Measurements from ENCODE around the gene KDM8.
A peak's percentile ranks its signal among the peaks of the same experiment; 100 is the strongest.

Gene KDM8

GRCh38 chr16:27215660-27216059 is 12.3 kb downstream of the KDM8 start:
- no peak for DNase-seq (ENCODE audit: low read depth, low spot score)

- no peak for DNase-seq (ENCODE audit: low read depth, low spot score)
These were observed 13.1 kb downstream of the KDM8 start for GRCh38 chr16:27216297-27216885.

- DNase-seq (ENCODE audit: low read depth, low spot score): peak; percentile 90
These were observed 13.9 kb downstream of the KDM8 start for GRCh38 chr16:27217256-27217655.

GRCh38 chr16:27218756-27219155 is 15.4 kb downstream of the KDM8 start:
- DNase-seq (ENCODE audit: low read depth, low spot score): no peak

GRCh38 chr16:27219161-27219560 is 15.8 kb downstream of the KDM8 start:
- DNase-seq (ENCODE audit: low read depth, low spot score): no peak

- DNase-seq (ENCODE audit: low read depth, low spot score): no peak
These were observed 16.8 kb downstream of the KDM8 start for GRCh38 chr16:27220120-27220519.

GRCh38 chr16:27220527-27220926 is 17.2 kb downstream of the KDM8 start:
- no peak for DNase-seq (ENCODE audit: low read depth, low spot score)

GRCh38 chr16:27220991-27221390 is 17.7 kb downstream of the KDM8 start:
- no peak for DNase-seq (ENCODE audit: low read depth, low spot score)

GRCh38 chr16:27221576-27222248 is 18.4 kb downstream of the KDM8 start:
- DNase-seq (ENCODE audit: low read depth, low spot score): no peak

GRCh38 chr16:27222249-27223225 is 19.2 kb downstream of the KDM8 start:
- peak; percentile 53 for DNase-seq (ENCODE audit: low read depth, low spot score)

GRCh38 chr16:27223226-27223610 is 19.9 kb downstream of the KDM8 start:
- DNase-seq (ENCODE audit: low read depth, low spot score): no peak

- no peak for DNase-seq (ENCODE audit: low read depth, low spot score)
These were observed 20.4 kb downstream of the KDM8 start for GRCh38 chr16:27223701-27224100.

- no peak for DNase-seq (ENCODE audit: low read depth, low spot score)
These were observed 21.0 kb downstream of the KDM8 start for GRCh38 chr16:27224271-27224737.

- DNase-seq (ENCODE audit: low read depth, low spot score): no peak
These were observed 21.5 kb downstream of the KDM8 start for GRCh38 chr16:27224741-27225300.

- DNase-seq (ENCODE audit: low read depth, low spot score): no peak
These were observed 22.4 kb downstream of the KDM8 start for GRCh38 chr16:27225536-27226360.

- no peak for DNase-seq (ENCODE audit: low read depth, low spot score)
These were observed 23.1 kb downstream of the KDM8 start for GRCh38 chr16:27226476-27226875.

GRCh38 chr16:27226976-27227705 is 23.8 kb downstream of the KDM8 start:
- no peak for DNase-seq (ENCODE audit: low read depth, low spot score)

GRCh38 chr16:27228045-27228444 is 24.7 kb downstream of the KDM8 start:
- DNase-seq (ENCODE audit: low read depth, low spot score): no peak

GRCh38 chr16:27228621-27229501 is 25.5 kb downstream of the KDM8 start:
- no peak for DNase-seq (ENCODE audit: low read depth, low spot score)

Measured in astrocyte of the hippocampus (primary cell).